ENCODE data around the gene IL17A. TPM values are rescaled to one million over a fixed set of nuclear protein-coding genes. Genes with fewer than 3 reads are reported as not detected.

Gene IL17A
- total RNA-seq, 1 donor from 2014 or later: not detected

GRCh38 chr6:52152070-52152423 is 34.1 kb upstream of the IL17A start:
- H3K4me3 ChIP-seq (ENCODE audit: low read depth, low read length): no peak overlapping the region
- no peak for DNase-seq (ENCODE audit: low read depth)
- H3K36me3 ChIP-seq (ENCODE audit: control insufficient read depth, insufficient read depth, low read length): no peaks in the 10 kb centered on the region
- H3K27me3 ChIP-seq (ENCODE audit: control insufficient read depth, insufficient read depth, low read length): no peaks in the 10 kb centered on the region
- TF ChIP-seq CTCF (IDR thresholded peaks at IDR 0.05; ENCODE audit: insufficient read depth, low read length, poor library complexity, severe bottlenecking): no peak

GRCh38 chr6:52152711-52153160 is 33.4 kb upstream of the IL17A start:
- no peak for TF ChIP-seq CTCF (IDR thresholded peaks at IDR 0.05; ENCODE audit: insufficient read depth, low read length, poor library complexity, severe bottlenecking)
- H3K27me3 ChIP-seq (ENCODE audit: control insufficient read depth, insufficient read depth, low read length): no peaks in the 10 kb centered on the region
- H3K36me3 ChIP-seq (ENCODE audit: control insufficient read depth, insufficient read depth, low read length): no peaks in the 10 kb centered on the region
- DNase-seq (ENCODE audit: low read depth): no peak
- no peak overlapping the region for H3K4me3 ChIP-seq (ENCODE audit: low read depth, low read length)

GRCh38 chr6:52154381-52154780 is 31.8 kb upstream of the IL17A start:
- no peak overlapping the region for H3K4me3 ChIP-seq (ENCODE audit: low read depth, low read length)
- no peak for TF ChIP-seq CTCF (IDR thresholded peaks at IDR 0.05; ENCODE audit: insufficient read depth, low read length, poor library complexity, severe bottlenecking)

GRCh38 chr6:52155791-52156576 is 30.2 kb upstream of the IL17A start:
- H3K4me3 ChIP-seq (ENCODE audit: low read depth, low read length): no peak overlapping the region
- H3K36me3 ChIP-seq (ENCODE audit: control insufficient read depth, insufficient read depth, low read length): no peaks in the 10 kb centered on the region
- DNase-seq (ENCODE audit: low read depth): peak; percentile 86
- TF ChIP-seq CTCF (IDR thresholded peaks at IDR 0.05; ENCODE audit: insufficient read depth, low read length, poor library complexity, severe bottlenecking): no peak
- H3K27me3 ChIP-seq (ENCODE audit: control insufficient read depth, insufficient read depth, low read length): no peaks in the 10 kb centered on the region

More at GRCh38 chr6:52154381-52154780, 31.8 kb upstream of the IL17A start:
- DNase-seq (ENCODE audit: low read depth): no peak
- Histone ChIP-seq H3K27me3 (ENCODE audit: control insufficient read depth, insufficient read depth, low read length) (no peaks in the 10 kb centered on the region), H3K36me3 (ENCODE audit: control insufficient read depth, insufficient read depth, low read length) (no peaks in the 10 kb centered on the region)

- Histone ChIP-seq H3K4me3 (ENCODE audit: low read depth, low read length) (no peak overlapping the region), H3K27me3 (ENCODE audit: control insufficient read depth, insufficient read depth, low read length) (no peaks in the 10 kb centered on the region), H3K36me3 (ENCODE audit: control insufficient read depth, insufficient read depth, low read length) (no peaks in the 10 kb centered on the region)
- no peak for TF ChIP-seq CTCF (IDR thresholded peaks at IDR 0.05; ENCODE audit: insufficient read depth, low read length, poor library complexity, severe bottlenecking)
- peak; percentile 70 for DNase-seq (ENCODE audit: low read depth)
These were observed 28.8 kb upstream of the IL17A start for GRCh38 chr6:52157301-52157941.

All from kidney epithelial cell (primary cell).